Spleen (tissue), 7 donors: ENCODE data around the gene ZNF697.

Experiments
- POLR2AphosphoS5 ChIP-seq, 3 donors: sonication (generic); formaldehyde crosslinking; IDR thresholded peaks; one replicate each; pipeline ENCODE4 v1.5.1; 2017; ENCODE audit warnings: antibody characterized with exemption in 3 of 3
- TF ChIP-seq, protein P1 (sequence below), 11 experiments: fragments of 200-600 bp in 7 of 11; fragments of 450-650 bp in 4 of 11; sonication (generic) in 4 of 11; IDR thresholded peaks in 8 of 11; conservative IDR thresholded peaks in 3 of 11; 1 replicate in 7 of 11; 2 replicates in 4 of 11; pipeline versions ENCODE4 v1.4.0 to v1.8.0; 2016 to 2021; ENCODE audit warnings: antibody characterized with exemption in 11 of 11, inconsistent platforms in 4 of 11, mild to moderate bottlenecking in 1 of 11
- donor health status: DM: no; HTN: no; CAD: no; lungs with moderate emphysema.
- donor health status: DM: no; HTN: no; CAD: no.
- donor health status: DM: no; HTN: no; CAD: no.

GRCh38 chr1:119676571-119677206, 28.6 kb upstream of the ZNF697 start:
- TF ChIP-seq, protein P1, sequence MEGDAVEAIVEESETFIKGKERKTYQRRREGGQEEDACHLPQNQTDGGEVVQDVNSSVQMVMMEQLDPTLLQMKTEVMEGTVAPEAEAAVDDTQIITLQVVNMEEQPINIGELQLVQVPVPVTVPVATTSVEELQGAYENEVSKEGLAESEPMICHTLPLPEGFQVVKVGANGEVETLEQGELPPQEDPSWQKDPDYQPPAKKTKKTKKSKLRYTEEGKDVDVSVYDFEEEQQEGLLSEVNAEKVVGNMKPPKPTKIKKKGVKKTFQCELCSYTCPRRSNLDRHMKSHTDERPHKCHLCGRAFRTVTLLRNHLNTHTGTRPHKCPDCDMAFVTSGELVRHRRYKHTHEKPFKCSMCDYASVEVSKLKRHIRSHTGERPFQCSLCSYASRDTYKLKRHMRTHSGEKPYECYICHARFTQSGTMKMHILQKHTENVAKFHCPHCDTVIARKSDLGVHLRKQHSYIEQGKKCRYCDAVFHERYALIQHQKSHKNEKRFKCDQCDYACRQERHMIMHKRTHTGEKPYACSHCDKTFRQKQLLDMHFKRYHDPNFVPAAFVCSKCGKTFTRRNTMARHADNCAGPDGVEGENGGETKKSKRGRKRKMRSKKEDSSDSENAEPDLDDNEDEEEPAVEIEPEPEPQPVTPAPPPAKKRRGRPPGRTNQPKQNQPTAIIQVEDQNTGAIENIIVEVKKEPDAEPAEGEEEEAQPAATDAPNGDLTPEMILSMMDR (IDR thresholded peaks at IDR 0.05 in 8 of 11, conservative IDR thresholded peaks at IDR 0.05 in 3 of 11): no peak
- TF ChIP-seq POLR2AphosphoS5 (IDR thresholded peaks at IDR 0.05): no peak
